ENCODE measurements around the gene BBOX1.
"Not testable (repeated sequence)": the region's sequence is repeated elsewhere in the genome, so short reads cannot be mapped to it uniquely, and the experiment has no call there.

BBOX1 gene

GRCh38 chr11:27174672-27175210 lies 134.1 kb downstream of the BBOX1 start:
- no peaks in the 10 kb centered on the region for H3K4me1 Mint-ChIP-seq
- DNase-seq (ENCODE audit: low spot score in 2 of 2): no peak
- peaks cover 12% of the 10 kb centered on the region for H3K27me3 Mint-ChIP-seq
- H3K9me3 Mint-ChIP-seq: no peaks in the 10 kb centered on the region
- no peak overlapping the region for H3K27ac Mint-ChIP-seq
- H3K36me3 Mint-ChIP-seq: no peaks in the 10 kb centered on the region
- H3K4me3 Mint-ChIP-seq: no peak overlapping the region
- ATAC-seq (ENCODE audit: low read depth): no peak

GRCh38 chr11:27175562-27175961 lies 134.9 kb downstream of the BBOX1 start:
- peaks cover 12% of the 10 kb centered on the region for H3K27me3 Mint-ChIP-seq
- H3K36me3 Mint-ChIP-seq; H3K27ac Mint-ChIP-seq; H3K4me1 Mint-ChIP-seq; H3K4me3 Mint-ChIP-seq; H3K9me3 Mint-ChIP-seq; ATAC-seq (ENCODE audit: low read depth); DNase-seq (ENCODE audit: low spot score in 2 of 2): not testable (repeated sequence)
